Uterus (tissue), 4 donors: ENCODE measurements around the gene TTLL6. TPM values are rescaled to one million over a fixed set of nuclear protein-coding genes. Genes with fewer than 3 reads are reported as not detected.
"Not testable (repeated sequence)": the region's sequence is repeated elsewhere in the genome, so short reads cannot be mapped to it uniquely, and the experiment has no call there.

Experiments used
- DNase-seq, 2 donors: peaks; one replicate each; pipeline ENCODE4 v3.0.0-alpha.2; 2019 to 2020
- H3K27ac ChIP-seq, 2 donors: fragments of 200-600 bp; sonication (generic); 1 replicate in 1 of 2; 2 replicates in 1 of 2; pipeline ENCODE4 v1.5.1; 2016 to 2018
- H3K27me3 ChIP-seq, 2 donors: fragments of 200-600 bp; sonication (generic); one replicate each; pipeline ENCODE4 v1.5.1; 2018 to 2019; ENCODE audit warnings: control low read depth in 1 of 2
- H3K36me3 ChIP-seq, 2 donors: fragments of 200-600 bp; sonication (generic); one replicate each; pipeline ENCODE4 v1.5.1; 2019; ENCODE audit warnings: control low read depth in 1 of 2
- H3K4me1 ChIP-seq, 2 donors: fragments of 200-600 bp; sonication (generic); one replicate each; pipeline ENCODE4 v1.5.1; 2018 to 2019; ENCODE audit warnings: control low read depth in 1 of 2
- H3K4me3 ChIP-seq, 2 donors: fragments of 200-600 bp; sonication (generic); 1 replicate in 1 of 2; 2 replicates in 1 of 2; pipeline ENCODE4 v1.5.1; 2018 to 2019; ENCODE audit warnings: mild to moderate bottlenecking in 1 of 2
- H3K9me3 ChIP-seq, 2 donors: fragments of 200-600 bp; sonication (generic); one replicate each; pipeline ENCODE4 v1.5.1; 2019; ENCODE audit warnings: control low read depth in 1 of 2
- CTCF ChIP-seq, 4 experiments: fragments of 200-600 bp in 2 of 4; fragments of 450-650 bp in 2 of 4; sonication (generic) in 2 of 4; IDR thresholded peaks; one replicate each; pipeline ENCODE4 v1.5.1; 2016 to 2019; ENCODE audit warnings: antibody characterized with exemption in 4 of 4, mild to moderate bottlenecking in 2 of 4, moderate library complexity in 1 of 4
- POLR2A ChIP-seq, 2 donors: fragments of 450-650 bp; IDR thresholded peaks; one replicate each; pipeline ENCODE4 v1.6.1; 2016; ENCODE audit warnings: antibody characterized with exemption in 2 of 2, mild to moderate bottlenecking in 1 of 2, moderate library complexity in 1 of 2
- intact Hi-C: fragments of 100-400 bp; cut with DNase I; formaldehyde crosslinking; loops from one replicate; pipeline ENCODE4 v1.15.1; 2023; ENCODE audit warnings: low total_unique reads
- total RNA-seq, 4 donors: library from RNA; depleted of rRNA in 3 of 4; stranded (reverse); fragments of >200 nt in 3 of 4; gene quantifications; one replicate each; pipeline versions ENCODE4 v1.1.0 to v1.2.4, GENCODE V29; 2014 to 2023
- donor health status: DM: yes; HTN: yes; CAD: no.

Gene TTLL6
- total RNA-seq, 4 donors from 2014 or later, result 0.41 to 0.91 TPM; not detected in 2

- DNase-seq, result peak; percentile 92 to 95
- no peaks in the 10 kb centered on the region for H3K36me3 ChIP-seq
- H3K4me1 ChIP-seq, result peaks cover 3 to 12% of the 10 kb centered on the region in 2 donors
- no peaks in the 10 kb centered on the region for H3K27me3 ChIP-seq
- H3K27ac ChIP-seq, result peak within 1 kb of the TSS; percentile 90 to 92
- TF ChIP-seq CTCF (IDR thresholded peaks at IDR 0.05), result peak in 1 of 4 experiments; percentile 16
- TF ChIP-seq POLR2A (IDR thresholded peaks at IDR 0.05), result peak; percentile 92 to 94
- intact Hi-C loops, result no loop called here
- peak within 1 kb of the TSS; percentile 78 to 83 for H3K4me3 ChIP-seq
- H3K9me3 ChIP-seq, result no peaks in the 10 kb centered on the region
These were observed 14.0 kb upstream of the TTLL6 start, which contains the start of gene CALCOCO2 for GRCh38 chr17:48830840-48831548. Gene CALCOCO2 (plus strand): TSS chr17:48831035. CDS start chr17:48841708, 10,673 bp downstream.

GRCh38 chr17:48825446-48826381 is 8.7 kb upstream of the TTLL6 start:
- Histone ChIP-seq H3K9me3 (no peaks in the 10 kb centered on the region), H3K27me3 (no peaks in the 10 kb centered on the region), H3K27ac (no peak overlapping the region), H3K4me3 (no peak overlapping the region), H3K36me3 (no peaks in the 10 kb centered on the region), H3K4me1 (no peaks in the 10 kb centered on the region)
- TF ChIP-seq CTCF (IDR thresholded peaks at IDR 0.05) (no peak), POLR2A (IDR thresholded peaks at IDR 0.05) (no peak)
- intact Hi-C loops, result no loop called here
- no peak for DNase-seq

- H3K4me3 ChIP-seq, H3K36me3 ChIP-seq, H3K27ac ChIP-seq, DNase-seq, H3K9me3 ChIP-seq, H3K4me1 ChIP-seq, H3K27me3 ChIP-seq, intact Hi-C loops: not testable (repeated sequence)
These were observed 3.9 kb upstream of the TTLL6 start for GRCh38 chr17:48820936-48821335.

- TF ChIP-seq POLR2A (IDR thresholded peaks at IDR 0.05) (no peak), CTCF (IDR thresholded peaks at IDR 0.05) (no peak)
- Histone ChIP-seq H3K4me1 (peaks cover 0 to 4% of the 10 kb centered on the region in 2 donors), H3K36me3 (no peaks in the 10 kb centered on the region), H3K9me3 (no peaks in the 10 kb centered on the region), H3K4me3 (no peak overlapping the region), H3K27me3 (no peaks in the 10 kb centered on the region), H3K27ac (no peak overlapping the region)
- intact Hi-C loops, result loop anchor here (5.0 kb wide), 1 partner anchor 58 kb away; no protein-coding TSS in a partner anchor
- DNase-seq, result no peak
These were observed 2.4 kb upstream of the TTLL6 start for GRCh38 chr17:48819466-48819865.

GRCh38 chr17:48818361-48818841 is 1.4 kb upstream of the TTLL6 start:
- intact Hi-C loops, result loop anchor here (5.0 kb wide), 1 partner anchor 59 kb away; no protein-coding TSS in a partner anchor
- H3K4me3 ChIP-seq, result no peak overlapping the region
- peaks cover 0 to 4% of the 10 kb centered on the region in 2 donors for H3K4me1 ChIP-seq
- no peaks in the 10 kb centered on the region for H3K36me3 ChIP-seq
- H3K27me3 ChIP-seq, result no peaks in the 10 kb centered on the region
- no peak overlapping the region for H3K27ac ChIP-seq
- no peak for DNase-seq
- TF ChIP-seq CTCF (IDR thresholded peaks at IDR 0.05) (no peak), POLR2A (IDR thresholded peaks at IDR 0.05) (no peak)
- no peaks in the 10 kb centered on the region for H3K9me3 ChIP-seq
